ENCODE data around the gene SLC12A5. TPM values are rescaled to one million over a fixed set of nuclear protein-coding genes. Genes with fewer than 3 reads are reported as not detected.

The SLC12A5 gene
- total RNA-seq, 1 experiment from 2014 or later, result 3.8 TPM

DNA sequence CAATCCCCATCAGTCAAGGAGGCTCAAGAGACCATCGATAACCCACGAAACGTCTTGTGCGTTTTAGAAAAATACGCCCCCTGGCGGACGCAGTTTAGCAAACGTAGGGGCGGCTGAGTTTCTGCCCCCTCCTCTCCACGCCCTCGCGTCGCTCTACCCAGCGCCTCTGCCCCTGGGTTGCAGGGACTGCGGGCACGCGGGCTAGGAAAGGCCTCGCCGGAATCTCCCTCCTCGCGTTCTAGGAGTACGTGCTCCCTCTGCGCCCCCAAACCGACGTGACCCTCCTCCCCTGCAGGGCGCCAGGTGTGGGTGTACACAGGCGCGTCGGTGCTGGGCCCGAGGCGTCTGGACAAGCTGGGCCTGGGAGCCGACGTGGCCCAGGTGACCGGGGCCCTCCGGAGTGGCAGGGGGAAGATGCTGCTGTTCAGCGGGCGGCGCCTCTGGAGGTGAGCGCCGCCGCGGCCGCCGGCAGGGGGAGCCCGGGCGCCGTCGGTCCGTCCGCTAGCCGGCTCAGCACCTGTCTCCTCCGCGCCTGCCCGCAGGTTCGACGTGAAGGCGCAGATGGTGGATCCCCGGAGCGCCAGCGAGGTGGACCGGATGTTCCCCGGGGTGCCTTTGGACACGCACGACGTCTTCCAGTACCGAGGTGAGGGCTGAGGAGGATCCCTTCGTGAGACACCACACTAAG lies 15.0 kb upstream of the SLC12A5 start:
- no peaks in the 10 kb centered on the region for H3K36me3 ChIP-seq
- no peaks in the 10 kb centered on the region for H3K9me3 ChIP-seq (replicated peaks)
- no peak overlapping the region for H3K27ac ChIP-seq
- H3K4me1 ChIP-seq, result peaks cover 3% of the 10 kb centered on the region; the same call in 1 of the 2 replicates
- H3K4me3 ChIP-seq, result no peak overlapping the region
- DNase-seq, result peak; percentile 62 to 82
- 0 out of 2 replicates have a peak, but pooled peaks cover 4% of the 10 kb centered on the region for H3K27me3 ChIP-seq

- H3K27me3 ChIP-seq, result 0 out of 2 replicates have a peak, but pooled peaks cover 4% of the 10 kb centered on the region
- DNase-seq, result no peak
- no peak overlapping the region for H3K27ac ChIP-seq
- no peak overlapping the region for H3K4me3 ChIP-seq
- peaks cover 4% of the 10 kb centered on the region; the same call in 1 of the 2 replicates for H3K4me1 ChIP-seq
- H3K9me3 ChIP-seq (replicated peaks), result no peaks in the 10 kb centered on the region
- H3K36me3 ChIP-seq, result no peaks in the 10 kb centered on the region
Observed at GRCh38 chr20:46014517-46015396, 14.3 kb upstream of the SLC12A5 start.

GRCh38 chr20:46017272-46017671 lies 11.7 kb upstream of the SLC12A5 start:
- DNase-seq, result no peak
- H3K27ac ChIP-seq, result no peak overlapping the region
- peaks cover 4% of the 10 kb centered on the region; the same call in 1 of the 2 replicates for H3K27me3 ChIP-seq
- H3K36me3 ChIP-seq, result no peaks in the 10 kb centered on the region
- H3K9me3 ChIP-seq (replicated peaks), result no peaks in the 10 kb centered on the region
- H3K4me1 ChIP-seq, result peaks cover 4% of the 10 kb centered on the region; the same call in 1 of the 2 replicates
- H3K4me3 ChIP-seq, result no peak overlapping the region

GRCh38 chr20:46018112-46018511 lies 10.9 kb upstream of the SLC12A5 start:
- Histone ChIP-seq H3K9me3 (replicated peaks) (no peaks in the 10 kb centered on the region), H3K4me3 (no peak overlapping the region), H3K27ac (0 out of 2 replicates have a peak overlapping the region, but pooled peaks have one; percentile 6), H3K27me3 (peaks cover 4% of the 10 kb centered on the region; the same call in 1 of the 2 replicates), H3K4me1 (peaks cover 4% of the 10 kb centered on the region; the same call in 1 of the 2 replicates), H3K36me3 (no peaks in the 10 kb centered on the region)
- DNase-seq, result no peak

GRCh38 chr20:46018611-46019010 lies 10.4 kb upstream of the SLC12A5 start:
- Histone ChIP-seq H3K9me3 (replicated peaks) (no peaks in the 10 kb centered on the region), H3K27ac (peak overlapping the region; percentile 14; the same call in 1 of the 2 replicates), H3K27me3 (peaks cover 4% of the 10 kb centered on the region; the same call in 1 of the 2 replicates), H3K36me3 (no peaks in the 10 kb centered on the region), H3K4me3 (no peak overlapping the region), H3K4me1 (peaks cover 4% of the 10 kb centered on the region; the same call in 1 of the 2 replicates)
- DNase-seq, result peak; percentile 30 to 65

- no peak overlapping the region for H3K4me3 ChIP-seq
Observed at GRCh38 chr20:46020555-46020954, 8.5 kb upstream of the SLC12A5 start.

GRCh38 chr20:46021361-46022359 lies 7.4 kb upstream of the SLC12A5 start:
- H3K4me1 ChIP-seq, result peaks cover 4% of the 10 kb centered on the region; the same call in 1 of the 2 replicates
- no peaks in the 10 kb centered on the region for H3K9me3 ChIP-seq (replicated peaks)
- peak; percentile 87 to 91 for DNase-seq
- peak overlapping the region; percentile 88 for H3K4me3 ChIP-seq
- no peaks in the 10 kb centered on the region for H3K36me3 ChIP-seq
- H3K27me3 ChIP-seq, result no peaks in the 10 kb centered on the region; the same call in 1 of the 2 replicates
- no peak overlapping the region; the same call in 1 of the 2 replicates for H3K27ac ChIP-seq

More at GRCh38 chr20:46020555-46020954, 8.5 kb upstream of the SLC12A5 start:
- no peak for DNase-seq
- Histone ChIP-seq H3K36me3 (no peaks in the 10 kb centered on the region), H3K27me3 (peaks cover 3% of the 10 kb centered on the region; the same call in 1 of the 2 replicates), H3K27ac (no peak overlapping the region), H3K4me1 (peaks cover 4% of the 10 kb centered on the region; the same call in 1 of the 2 replicates), H3K9me3 (replicated peaks) (no peaks in the 10 kb centered on the region)

DNA sequence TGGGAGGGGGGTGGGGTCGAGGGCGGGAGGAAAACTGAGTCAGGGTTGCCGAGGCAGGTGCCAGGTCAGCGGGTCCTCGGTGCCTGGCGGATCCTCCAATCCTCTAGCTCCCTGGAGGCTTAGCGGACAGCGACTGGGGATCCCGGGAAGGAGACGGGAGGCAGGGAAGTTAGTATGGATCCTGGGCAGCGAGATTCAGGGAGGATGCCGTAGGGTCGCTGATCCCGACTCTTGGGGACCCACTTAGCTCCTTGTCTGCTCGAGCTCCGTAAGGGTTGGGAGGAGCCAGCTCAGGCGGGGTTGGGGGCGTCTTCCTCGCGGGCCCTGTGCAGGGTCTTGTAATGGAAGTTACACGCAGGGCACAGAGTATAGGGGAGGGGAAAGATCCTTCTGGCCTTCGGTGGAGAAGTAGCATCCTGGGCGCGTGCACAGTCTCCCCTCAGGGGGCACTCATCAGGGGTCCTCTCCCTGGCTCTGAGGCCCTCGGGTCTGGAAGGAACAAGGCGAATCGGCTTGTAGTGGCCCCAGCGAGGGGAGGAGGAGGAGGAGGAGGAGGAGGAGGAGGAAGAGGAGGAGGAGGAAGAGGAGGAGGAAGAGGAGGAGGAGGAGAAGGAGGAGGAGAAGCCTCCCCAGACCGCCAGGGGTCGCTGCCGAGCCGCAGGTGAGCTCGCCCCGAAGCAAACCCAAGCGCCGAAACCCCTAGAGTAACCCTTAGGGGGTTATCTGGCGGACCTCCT lies 6.4 kb upstream of the SLC12A5 start:
- Histone ChIP-seq H3K4me1 (peaks cover 4% of the 10 kb centered on the region; the same call in 1 of the 2 replicates), H3K27me3 (no peaks in the 10 kb centered on the region; the same call in 1 of the 2 replicates), H3K9me3 (replicated peaks) (no peaks in the 10 kb centered on the region), H3K4me3 (no peak overlapping the region), H3K36me3 (no peaks in the 10 kb centered on the region), H3K27ac (no peak overlapping the region)
- DNase-seq, result peak; percentile 65 to 66

GRCh38 chr20:46023148-46023484 lies 5.9 kb upstream of the SLC12A5 start:
- Histone ChIP-seq H3K27me3 (no peaks in the 10 kb centered on the region; the same call in 1 of the 2 replicates), H3K9me3 (replicated peaks) (no peaks in the 10 kb centered on the region), H3K4me3 (no peak overlapping the region), H3K36me3 (no peaks in the 10 kb centered on the region), H3K4me1 (peaks cover 4% of the 10 kb centered on the region; the same call in 1 of the 2 replicates), H3K27ac (no peak overlapping the region)
- no peak for DNase-seq

GRCh38 chr20:46023999-46024398 lies 5.0 kb upstream of the SLC12A5 start:
- no peaks in the 10 kb centered on the region for H3K36me3 ChIP-seq
- no peaks in the 10 kb centered on the region; the same call in 1 of the 2 replicates for H3K27me3 ChIP-seq

DNA sequence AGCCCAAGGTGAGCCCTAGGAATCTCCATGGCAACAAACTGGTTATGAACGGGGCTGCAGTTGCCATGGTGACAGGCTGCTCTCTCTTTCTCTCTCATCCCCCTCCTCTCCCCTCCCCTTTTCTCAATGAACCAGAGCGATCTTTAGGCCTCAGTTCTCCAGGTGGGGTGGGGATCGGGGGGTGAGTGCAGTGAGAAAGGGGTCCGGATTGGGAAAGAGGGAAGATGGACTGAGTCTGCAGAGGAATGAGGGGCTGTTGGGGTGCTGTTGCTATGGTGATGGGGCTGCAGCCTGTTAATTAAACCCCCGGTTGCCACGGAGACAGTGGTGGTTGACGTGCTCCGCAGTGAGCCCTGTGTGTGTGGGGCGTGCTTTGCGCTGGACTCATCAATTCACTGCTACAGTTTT lies 3.6 kb upstream of the SLC12A5 start:
- no peaks in the 10 kb centered on the region for H3K36me3 ChIP-seq
- no peaks in the 10 kb centered on the region; the same call in 1 of the 2 replicates for H3K27me3 ChIP-seq
- H3K27ac ChIP-seq, result no peak overlapping the region
- no peak overlapping the region for H3K4me3 ChIP-seq
- no peaks in the 10 kb centered on the region for H3K4me1 ChIP-seq
- H3K9me3 ChIP-seq (replicated peaks), result no peaks in the 10 kb centered on the region
- DNase-seq, result no peak

More at GRCh38 chr20:46023999-46024398, 5.0 kb upstream of the SLC12A5 start:
- H3K27ac ChIP-seq, result no peak overlapping the region
- peaks cover 2% of the 10 kb centered on the region; the same call in 1 of the 2 replicates for H3K4me1 ChIP-seq
- H3K9me3 ChIP-seq (replicated peaks), result no peaks in the 10 kb centered on the region
- DNase-seq, result no peak
- H3K4me3 ChIP-seq, result no peak overlapping the region

DNA sequence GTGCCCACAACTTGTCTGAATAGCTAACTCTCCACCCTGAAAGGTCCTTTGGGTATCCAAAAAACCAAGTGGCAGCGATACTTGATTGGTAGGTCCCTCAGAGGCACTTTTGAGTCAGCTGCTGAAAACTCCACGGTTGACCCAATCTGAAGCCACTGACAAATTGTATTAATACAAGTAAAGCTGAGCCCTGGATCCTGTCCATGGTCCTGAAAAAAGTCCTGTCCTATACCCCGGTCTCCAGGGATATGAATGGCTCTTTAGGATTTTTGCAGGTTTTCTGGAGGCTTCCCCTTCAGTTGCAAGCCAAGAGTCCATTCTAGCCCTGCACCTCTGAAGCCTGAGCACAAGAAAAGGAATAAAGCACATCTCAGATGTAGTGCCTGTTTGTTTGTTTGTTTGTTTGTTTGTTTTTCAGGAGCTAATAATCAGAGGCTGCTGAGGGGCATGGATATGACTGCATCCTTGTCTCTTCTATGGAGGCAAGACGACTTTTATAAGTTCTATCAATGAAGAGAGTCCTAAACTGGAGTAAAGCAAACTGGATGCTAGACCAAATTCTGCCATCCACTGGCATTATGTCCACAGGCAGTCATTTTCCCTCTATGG lies 1.7 kb upstream of the SLC12A5 start:
- no peak overlapping the region for H3K27ac ChIP-seq
- H3K36me3 ChIP-seq, result no peaks in the 10 kb centered on the region
- no peaks in the 10 kb centered on the region for H3K9me3 ChIP-seq (replicated peaks)
- no peaks in the 10 kb centered on the region; the same call in 1 of the 2 replicates for H3K27me3 ChIP-seq
- H3K4me1 ChIP-seq, result no peaks in the 10 kb centered on the region
- no peak overlapping the region for H3K4me3 ChIP-seq
- peak; percentile 85 to 91 for DNase-seq

- Histone ChIP-seq H3K4me3 (no peak overlapping the region), H3K9me3 (replicated peaks) (no peaks in the 10 kb centered on the region), H3K4me1 (no peaks in the 10 kb centered on the region), H3K27ac (no peak overlapping the region), H3K36me3 (no peaks in the 10 kb centered on the region), H3K27me3 (no peaks in the 10 kb centered on the region; the same call in 1 of the 2 replicates)
- no peak for DNase-seq
Observed at GRCh38 chr20:46028110-46028509, 905 bp upstream of the SLC12A5 start.

All from SJCRH30 (cell line).